Ammon's horn (tissue), 1 donor: Measurements from ENCODE around the gene GLYAT.

Source experiments
- DNase-seq: peaks from one replicate; pipeline ENCODE4 v3.0.0-alpha.2; 2016; ENCODE audit warnings: low spot score

GLYAT gene

DNA sequence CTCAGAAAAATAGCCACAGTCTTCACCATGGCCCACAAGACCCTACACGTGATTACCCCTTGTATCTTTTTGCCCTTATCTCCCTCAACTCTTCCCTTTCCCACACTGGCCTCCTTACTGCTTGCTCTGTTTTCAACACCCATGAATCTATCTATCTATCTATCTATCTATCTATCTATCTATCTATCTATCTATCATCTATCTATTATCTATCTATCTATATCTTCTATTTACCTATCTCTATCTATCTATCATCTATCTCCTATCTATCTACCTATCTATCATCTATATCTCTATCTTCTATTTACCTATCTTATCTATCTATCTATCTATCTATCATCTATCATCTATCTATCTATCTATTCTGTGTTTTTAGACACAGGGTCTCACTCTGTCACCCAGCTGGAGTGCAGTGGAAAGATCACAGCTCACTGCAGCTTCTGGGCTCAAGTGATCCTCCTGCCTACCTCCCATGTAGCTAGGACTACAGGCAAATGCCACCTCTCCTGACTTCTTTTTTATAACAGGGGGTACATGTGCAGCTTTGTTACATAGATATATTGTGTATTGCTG is 55.1 kb downstream of the GLYAT start:
- DNase-seq, result no peak

DNA sequence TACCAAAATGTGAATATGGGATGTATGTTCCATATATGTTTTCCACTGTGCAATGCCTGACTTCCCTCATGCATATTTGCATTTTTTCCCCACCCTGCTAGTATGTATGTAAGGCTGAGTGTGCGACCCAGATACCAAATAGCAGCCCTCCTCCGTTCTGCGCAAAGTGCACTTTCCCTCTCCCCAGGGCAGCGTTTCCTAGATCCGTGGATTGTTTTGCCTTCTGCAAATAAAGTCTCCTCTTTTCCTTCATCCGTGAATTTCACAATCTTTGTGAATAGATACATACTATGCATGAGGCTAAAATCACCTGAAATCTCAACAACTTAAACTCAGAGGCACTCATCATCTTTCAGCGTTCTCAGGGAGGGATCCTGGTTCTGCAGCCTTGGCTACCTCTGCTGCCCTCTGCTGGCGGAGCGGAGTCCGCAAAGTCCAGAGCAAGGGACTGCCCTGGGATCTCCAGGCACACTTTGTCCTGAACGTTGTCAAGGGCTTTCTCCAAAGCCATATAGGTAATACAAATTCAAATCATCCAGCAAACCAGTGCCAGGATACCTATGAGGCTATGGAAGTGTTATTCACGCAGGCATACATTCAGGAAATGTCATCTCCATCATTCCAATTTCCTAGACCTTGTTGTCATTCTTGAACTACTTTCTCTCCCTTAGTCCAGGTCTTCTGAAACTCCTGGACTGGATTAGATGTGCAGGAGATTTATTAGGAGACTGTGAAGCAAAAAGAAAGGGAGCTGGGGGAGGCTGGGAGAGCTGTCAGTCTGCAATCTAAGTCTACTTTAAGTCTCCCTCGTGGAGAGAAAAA is 56.2 kb downstream of the GLYAT start:
- peak; percentile 87 for DNase-seq

DNA sequence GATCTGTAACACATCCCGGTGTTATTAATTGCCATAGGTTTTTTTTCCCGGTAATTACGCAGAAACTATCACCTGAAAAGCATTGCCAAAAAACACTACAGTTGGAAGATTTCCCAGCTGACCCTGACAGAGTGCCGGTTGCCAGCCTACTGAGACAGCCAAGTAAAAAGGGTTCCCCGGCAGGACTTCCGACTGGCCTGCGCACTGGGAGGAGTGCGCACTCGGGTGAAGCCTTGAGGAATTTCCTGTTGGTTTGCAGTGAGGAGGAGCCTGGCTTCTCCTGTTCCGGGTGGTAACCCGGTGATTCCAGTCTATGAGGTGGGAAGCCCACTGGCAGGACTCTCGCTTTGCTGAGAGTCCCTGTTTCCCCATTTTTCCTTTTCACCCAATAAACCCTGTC is 57.1 kb downstream of the GLYAT start:
- DNase-seq, result no peak

DNA sequence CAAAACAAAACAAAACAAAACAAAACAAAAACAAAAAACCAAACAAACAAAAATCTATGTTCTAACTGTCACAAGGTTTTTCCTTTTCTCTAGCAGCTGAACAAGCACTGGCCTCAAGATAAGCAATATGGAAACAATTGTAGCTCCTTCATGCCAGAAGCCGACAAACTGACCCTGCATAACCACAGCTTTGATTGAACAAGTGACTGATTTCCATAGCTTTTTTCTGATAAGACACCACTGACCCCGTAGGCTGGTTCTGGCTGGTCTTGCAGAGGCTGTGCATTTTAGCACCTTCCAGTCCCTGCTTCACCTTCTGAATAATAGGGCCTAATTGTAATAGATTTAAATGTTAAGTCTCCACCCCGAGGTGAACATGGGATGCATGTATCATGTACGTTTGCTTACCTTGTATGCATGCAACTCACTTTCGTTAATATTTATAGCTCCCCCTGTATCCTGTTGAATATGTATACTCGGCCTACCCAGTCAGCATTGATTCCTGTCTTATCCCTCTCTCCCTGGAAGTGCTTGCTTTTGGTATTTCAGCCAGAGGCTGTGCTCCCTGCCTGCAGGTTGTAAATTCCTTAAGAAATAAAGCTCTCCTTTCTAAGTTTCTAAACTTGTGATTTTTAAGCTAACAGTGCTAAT is 59.6 kb downstream of the GLYAT start:
- no peak for DNase-seq

DNA sequence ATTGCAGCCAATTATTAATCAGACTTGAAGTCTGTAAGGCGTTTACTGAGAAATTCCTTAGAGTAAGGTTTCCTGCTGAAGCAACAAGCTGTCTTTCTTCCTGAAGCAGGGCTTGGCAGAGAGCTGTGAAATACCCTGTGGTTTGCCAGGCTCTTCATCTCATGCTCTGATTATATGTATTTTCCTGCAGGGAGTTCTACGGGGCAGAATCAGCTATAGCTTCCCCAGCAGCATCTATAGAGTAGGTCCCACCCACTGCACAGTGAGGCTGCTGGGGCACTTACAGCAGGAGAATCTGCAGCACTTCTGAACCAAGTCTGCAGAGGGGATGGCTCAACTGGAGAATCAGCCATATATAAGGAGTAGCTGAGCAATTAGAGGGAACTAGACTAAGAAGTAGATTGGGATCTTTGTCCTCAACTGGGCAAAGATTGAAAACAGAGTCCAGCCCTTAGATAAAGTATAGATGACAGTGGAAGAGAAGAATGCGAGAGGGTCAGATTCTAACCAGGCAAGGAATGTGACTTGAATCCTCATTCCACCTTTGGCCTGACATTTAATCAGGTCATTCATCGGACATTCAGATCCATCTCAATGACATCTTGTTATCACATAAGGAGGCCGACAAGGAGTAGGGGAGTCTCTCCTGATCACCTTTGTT is 71.7 kb downstream of the GLYAT start:
- no peak for DNase-seq

DNA sequence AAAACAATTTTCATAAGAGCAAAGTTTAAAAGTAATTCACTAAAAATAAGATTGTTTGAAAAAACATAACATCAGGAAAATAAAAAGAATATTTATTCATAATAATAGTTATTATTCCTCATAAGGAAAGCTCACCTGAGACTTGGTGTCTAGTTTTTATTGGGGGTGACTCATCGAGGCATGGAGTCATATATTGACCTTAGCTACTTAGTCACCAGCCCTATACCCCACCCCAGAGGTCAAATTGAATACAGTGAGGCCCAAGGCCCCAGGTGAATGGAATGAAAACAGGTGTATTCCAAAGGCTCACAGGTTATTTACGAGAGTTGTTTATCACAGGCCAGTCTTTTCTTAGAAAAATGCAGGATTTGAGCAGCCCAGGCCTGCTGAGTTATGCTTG is 72.3 kb downstream of the GLYAT start:
- DNase-seq, result no peak
